ENCODE data around the gene SECTM1.
A peak's percentile ranks its signal among the peaks of the same experiment; 100 is the strongest.

The SECTM1 gene

DNA sequence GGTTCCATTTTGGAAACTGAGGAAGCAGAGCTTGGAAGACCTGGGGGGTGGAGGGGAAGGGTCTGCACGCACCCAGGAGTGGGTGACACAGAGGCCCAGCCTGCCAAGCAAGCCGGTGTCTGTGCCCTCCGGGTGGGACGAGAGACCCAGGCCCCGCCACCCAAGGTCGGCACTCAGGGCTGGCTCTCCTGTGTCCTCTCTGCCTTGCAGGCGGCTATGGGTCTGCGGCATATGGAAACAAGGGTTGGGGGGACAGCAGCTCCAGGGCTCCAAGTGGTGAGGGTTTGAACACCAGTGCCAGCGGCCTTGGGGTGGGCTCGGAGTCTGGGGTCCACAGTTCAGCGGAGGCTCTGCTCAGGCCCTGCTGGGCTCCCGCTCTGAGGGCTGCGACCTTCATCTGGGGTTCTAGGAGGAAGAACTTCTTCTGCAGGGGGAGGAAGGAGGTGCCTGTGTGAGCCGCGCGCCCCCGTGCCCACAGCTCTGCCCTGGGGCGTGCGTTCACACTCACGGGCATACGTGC, 11.6 kb downstream of the SECTM1 start:
- no peak for DNase-seq
- ChIA-PET POLR2A (interaction anchor here (1.4 kb wide), 1 partner anchor 21 kb away, joined by 5 read pairs; no protein-coding TSS in a partner anchor), CTCF (interaction anchor here (0.8 to 8.2 kb wide), 7 partner anchors 9 to 86 kb away, joined by 3 to 136 read pairs (median 8); no protein-coding TSS in a partner anchor)
- no peak overlapping the region for H3K27ac ChIP-seq (ENCODE audit: insufficient read depth in 1 of 2, low read depth in 1 of 2, low read length in 2 of 2, poor library complexity in 1 of 2, severe bottlenecking in 2 of 2)
- 78% methylated on average over 11 of the region's 21 CpGs for WGBS (ENCODE audit: insufficient coverage)
- no peaks in the 10 kb centered on the region for H3K27me3 ChIP-seq (replicated peaks in 2 of 5; ENCODE audit: control insufficient read depth in 4 of 5, insufficient read depth in 5 of 5, low read length in 4 of 5)
- no peaks in the 10 kb centered on the region for H3K36me3 ChIP-seq (ENCODE audit: control insufficient read depth in 4 of 4, insufficient read depth in 4 of 4, low read length in 3 of 4)
- H3K4me1 ChIP-seq (ENCODE audit: control extremely low read depth in 1 of 4, control insufficient read depth in 4 of 4, insufficient read depth in 4 of 4, low read length in 3 of 4), result peaks cover 0 to 19% (median 10%) of the 10 kb centered on the region in 4 experiments
- peaks cover 0 to 3% (median 0%) of the 10 kb centered on the region in 5 experiments for H3K9me3 ChIP-seq (ENCODE audit: control extremely low read depth in 1 of 5, control insufficient read depth in 4 of 5, insufficient read depth in 2 of 5, low read depth in 1 of 5, low read length in 4 of 5)
- H3K4me3 ChIP-seq (ENCODE audit: control insufficient read depth in 1 of 7, extremely low read depth in 1 of 7, insufficient read depth in 4 of 7, low read depth in 2 of 7, low read length in 6 of 7), result no peak overlapping the region

DNA sequence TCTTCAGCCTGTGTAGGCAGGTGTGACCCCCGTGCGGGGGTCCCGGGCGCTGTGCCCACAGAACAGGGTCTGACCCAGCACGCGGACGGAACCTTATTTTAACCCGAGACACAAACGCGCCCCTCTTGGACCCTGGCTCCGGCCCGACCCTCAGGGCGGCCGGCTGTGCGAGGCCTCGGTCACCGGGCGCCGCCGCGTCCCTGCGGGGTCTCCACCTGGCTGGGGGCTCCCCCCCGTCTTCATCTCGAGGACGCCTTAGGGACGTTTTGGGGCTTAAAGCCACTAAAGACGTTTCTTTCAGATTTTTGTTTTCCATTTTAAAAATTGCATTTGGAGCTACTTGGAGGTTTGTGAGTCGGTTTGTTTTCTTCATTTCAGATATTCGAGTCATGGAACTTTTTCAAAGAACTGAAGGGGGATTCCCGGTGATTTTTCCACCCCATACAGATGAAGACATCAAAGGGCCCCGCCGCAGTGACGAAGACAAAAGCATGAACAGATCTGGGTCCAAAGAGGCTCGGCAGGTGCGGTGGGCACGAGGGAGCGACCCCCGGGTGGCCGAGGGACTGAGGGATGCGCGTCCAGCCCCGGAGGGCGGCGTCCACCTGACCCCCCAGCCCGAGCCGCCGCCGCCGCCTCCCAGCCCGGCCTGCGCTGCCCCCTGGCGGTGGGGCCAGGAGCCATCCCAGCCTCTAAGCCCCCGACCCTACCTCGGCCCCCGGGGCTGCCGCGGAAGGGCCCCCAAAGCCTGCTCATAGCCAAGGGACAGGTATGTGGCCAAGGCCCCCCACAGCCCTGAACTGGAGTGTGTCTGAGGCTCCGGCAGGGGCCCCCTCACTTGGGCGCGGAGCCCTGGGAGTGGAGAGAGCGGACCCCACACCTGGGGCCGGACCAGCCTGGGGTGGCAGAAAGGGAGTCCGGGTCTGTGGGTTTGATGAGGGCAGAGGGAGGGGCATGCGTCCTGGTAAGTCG, 12.3 kb downstream of the SECTM1 start:
- 51% methylated on average over 51 of the region's 65 CpGs for WGBS (ENCODE audit: insufficient coverage)
- Histone ChIP-seq H3K9me3 (ENCODE audit: control extremely low read depth in 1 of 5, control insufficient read depth in 4 of 5, insufficient read depth in 2 of 5, low read depth in 1 of 5, low read length in 4 of 5) (peaks cover 0 to 3% (median 0%) of the 10 kb centered on the region in 5 experiments), H3K27me3 (replicated peaks in 2 of 5; ENCODE audit: control insufficient read depth in 4 of 5, insufficient read depth in 5 of 5, low read length in 4 of 5) (no peaks in the 10 kb centered on the region), H3K4me3 (ENCODE audit: control insufficient read depth in 1 of 7, extremely low read depth in 1 of 7, insufficient read depth in 4 of 7, low read depth in 2 of 7, low read length in 6 of 7) (peak overlapping the region in 1 of 7 experiments; percentile 52), H3K36me3 (ENCODE audit: control insufficient read depth in 4 of 4, insufficient read depth in 4 of 4, low read length in 3 of 4) (no peaks in the 10 kb centered on the region), H3K27ac (ENCODE audit: insufficient read depth in 1 of 2, low read depth in 1 of 2, low read length in 2 of 2, poor library complexity in 1 of 2, severe bottlenecking in 2 of 2) (no peak overlapping the region), H3K4me1 (ENCODE audit: control extremely low read depth in 1 of 4, control insufficient read depth in 4 of 4, insufficient read depth in 4 of 4, low read length in 3 of 4) (peaks cover 0 to 27% (median 16%) of the 10 kb centered on the region in 4 experiments)
- DNase-seq, result peak in 2 of 3 donors; percentile 69 to 70
- CTCF ChIA-PET, result interaction anchor here (0.7 to 8.2 kb wide), 9 partner anchors 9 to 85 kb away, joined by 3 to 136 read pairs (median 4); no protein-coding TSS in a partner anchor
- POLR2A ChIA-PET, result interaction anchor here (1.4 kb wide), 1 partner anchor 20 kb away, joined by 5 read pairs; no protein-coding TSS in a partner anchor

DNA sequence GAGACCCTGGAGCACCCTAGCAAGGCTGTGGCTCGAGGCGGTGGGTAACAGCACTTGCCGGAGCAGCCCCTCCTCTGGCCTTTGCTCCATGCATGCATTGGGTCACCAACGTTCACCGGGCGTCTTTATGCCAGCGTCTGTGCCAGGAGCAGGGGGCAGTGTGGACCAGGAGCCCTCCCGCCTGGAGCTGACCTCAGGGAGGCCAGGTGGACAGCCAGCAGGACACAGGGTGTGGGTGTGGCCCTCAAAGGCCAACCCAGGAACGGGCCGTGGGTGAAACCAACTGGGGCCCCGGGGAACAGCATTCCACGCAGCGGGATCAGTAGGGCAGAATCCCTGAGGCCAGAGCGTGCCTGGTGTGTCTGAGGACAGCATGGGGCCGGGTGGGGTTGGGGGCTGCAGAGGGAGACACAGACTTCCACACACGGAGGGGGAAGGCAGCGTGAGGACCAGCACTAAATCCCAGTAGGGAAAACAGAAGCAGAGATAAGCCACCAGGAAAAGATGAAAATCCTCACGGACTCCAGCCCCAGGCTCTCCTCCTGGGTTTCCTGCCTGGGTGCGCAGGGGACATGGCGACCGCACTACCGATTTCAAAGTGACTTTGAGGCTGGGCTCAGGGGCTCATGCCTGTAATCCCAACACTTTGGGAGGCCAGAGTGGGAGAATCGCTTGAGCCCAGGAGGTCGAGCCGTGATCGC, 13.3 kb downstream of the SECTM1 start:
- POLR2A ChIA-PET, result no interaction called here
- Histone ChIP-seq H3K27ac (ENCODE audit: insufficient read depth in 1 of 2, low read depth in 1 of 2, low read length in 2 of 2, poor library complexity in 1 of 2, severe bottlenecking in 2 of 2) (no peak overlapping the region), H3K4me3 (ENCODE audit: control insufficient read depth in 1 of 7, extremely low read depth in 1 of 7, insufficient read depth in 4 of 7, low read depth in 2 of 7, low read length in 6 of 7) (no peak overlapping the region)

DNA sequence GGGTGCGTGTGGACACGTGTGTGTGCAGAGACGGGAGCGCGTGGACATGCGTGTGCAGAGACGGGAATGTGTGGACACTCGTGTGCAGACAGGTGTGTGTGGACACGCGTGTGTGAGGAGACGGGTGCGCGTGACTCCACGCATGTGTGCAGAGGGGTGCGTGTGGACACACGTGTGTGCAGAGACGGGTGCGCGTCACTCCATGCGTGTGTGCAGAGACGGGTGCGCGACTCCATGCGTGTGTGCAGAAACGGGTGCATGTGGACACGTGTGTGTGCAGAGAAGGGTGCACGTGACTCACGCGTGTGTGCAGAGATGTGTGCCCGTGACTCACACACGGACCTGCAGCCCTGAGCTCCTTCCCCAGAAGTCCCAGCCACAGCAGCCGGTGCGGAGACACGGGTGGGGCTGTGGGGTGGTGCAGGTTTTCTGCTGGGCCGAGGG, 13.9 kb downstream of the SECTM1 start:
- H3K9me3 ChIP-seq (ENCODE audit: control extremely low read depth in 1 of 5, control insufficient read depth in 4 of 5, insufficient read depth in 2 of 5, low read depth in 1 of 5, low read length in 4 of 5), result peaks cover 0 to 3% (median 0%) of the 10 kb centered on the region in 5 experiments
- no peak overlapping the region for H3K27ac ChIP-seq (ENCODE audit: insufficient read depth in 1 of 2, low read depth in 1 of 2, low read length in 2 of 2, poor library complexity in 1 of 2, severe bottlenecking in 2 of 2)
- H3K27me3 ChIP-seq (replicated peaks in 2 of 5; ENCODE audit: control insufficient read depth in 4 of 5, insufficient read depth in 5 of 5, low read length in 4 of 5), result no peaks in the 10 kb centered on the region
- H3K4me3 ChIP-seq (ENCODE audit: control insufficient read depth in 1 of 7, extremely low read depth in 1 of 7, insufficient read depth in 4 of 7, low read depth in 2 of 7, low read length in 6 of 7), result no peak overlapping the region
- POLR2A ChIA-PET, result no interaction called here
- 97% methylated on average over 25 of the region's 35 CpGs for WGBS (ENCODE audit: insufficient coverage)
- no peaks in the 10 kb centered on the region for H3K36me3 ChIP-seq (ENCODE audit: control insufficient read depth in 4 of 4, insufficient read depth in 4 of 4, low read length in 3 of 4)
- CTCF ChIA-PET, result interaction anchor here (0.9 to 2.6 kb wide), 2 partner anchors 17 to 84 kb away, joined by 3 to 12 read pairs; no protein-coding TSS in a partner anchor
- peaks cover 0 to 41% (median 32%) of the 10 kb centered on the region in 4 experiments for H3K4me1 ChIP-seq (ENCODE audit: control extremely low read depth in 1 of 4, control insufficient read depth in 4 of 4, insufficient read depth in 4 of 4, low read length in 3 of 4)
- no peak for DNase-seq

More for the DNA sequence above, 13.3 kb downstream of the SECTM1 start:
- CTCF ChIA-PET, result interaction anchor here (0.7 to 8.2 kb wide), 7 partner anchors 10 to 84 kb away, joined by 3 to 136 read pairs (median 3); no protein-coding TSS in a partner anchor
- WGBS (ENCODE audit: insufficient coverage), result 95% methylated on average over 22 of the region's 26 CpGs
- H3K27me3 ChIP-seq (replicated peaks in 2 of 5; ENCODE audit: control insufficient read depth in 4 of 5, insufficient read depth in 5 of 5, low read length in 4 of 5), result no peaks in the 10 kb centered on the region
- no peaks in the 10 kb centered on the region for H3K36me3 ChIP-seq (ENCODE audit: control insufficient read depth in 4 of 4, insufficient read depth in 4 of 4, low read length in 3 of 4)
- peaks cover 0 to 3% (median 0%) of the 10 kb centered on the region in 5 experiments for H3K9me3 ChIP-seq (ENCODE audit: control extremely low read depth in 1 of 5, control insufficient read depth in 4 of 5, insufficient read depth in 2 of 5, low read depth in 1 of 5, low read length in 4 of 5)
- no peak for DNase-seq
- H3K4me1 ChIP-seq (ENCODE audit: control extremely low read depth in 1 of 4, control insufficient read depth in 4 of 4, insufficient read depth in 4 of 4, low read length in 3 of 4), result peaks cover 0 to 36% (median 25%) of the 10 kb centered on the region in 4 experiments

- peaks cover 0 to 3% (median 0%) of the 10 kb centered on the region in 5 experiments for H3K9me3 ChIP-seq (ENCODE audit: control extremely low read depth in 1 of 5, control insufficient read depth in 4 of 5, insufficient read depth in 2 of 5, low read depth in 1 of 5, low read length in 4 of 5)
- peaks cover 0 to 47% (median 37%) of the 10 kb centered on the region in 4 experiments for H3K4me1 ChIP-seq (ENCODE audit: control extremely low read depth in 1 of 4, control insufficient read depth in 4 of 4, insufficient read depth in 4 of 4, low read length in 3 of 4)
- no peak for DNase-seq
- H3K27ac ChIP-seq (ENCODE audit: insufficient read depth in 1 of 2, low read depth in 1 of 2, low read length in 2 of 2, poor library complexity in 1 of 2, severe bottlenecking in 2 of 2), result no peak overlapping the region
- CTCF ChIA-PET, result interaction anchor here (0.9 kb wide), 1 partner anchor 16 kb away, joined by 3 read pairs; no protein-coding TSS in a partner anchor
- 96% methylated on average over 73 of the region's 76 CpGs for WGBS (ENCODE audit: insufficient coverage)
- no peaks in the 10 kb centered on the region for H3K36me3 ChIP-seq (ENCODE audit: control insufficient read depth in 4 of 4, insufficient read depth in 4 of 4, low read length in 3 of 4)
- POLR2A ChIA-PET, result no interaction called here
- H3K4me3 ChIP-seq (ENCODE audit: control insufficient read depth in 1 of 7, extremely low read depth in 1 of 7, insufficient read depth in 4 of 7, low read depth in 2 of 7, low read length in 6 of 7), result no peak overlapping the region
- no peaks in the 10 kb centered on the region for H3K27me3 ChIP-seq (replicated peaks in 2 of 5; ENCODE audit: control insufficient read depth in 4 of 5, insufficient read depth in 5 of 5, low read length in 4 of 5)
These were observed 14.6 kb downstream of the SECTM1 start for GRCh38 chr17:82318772-82319606.

DNA sequence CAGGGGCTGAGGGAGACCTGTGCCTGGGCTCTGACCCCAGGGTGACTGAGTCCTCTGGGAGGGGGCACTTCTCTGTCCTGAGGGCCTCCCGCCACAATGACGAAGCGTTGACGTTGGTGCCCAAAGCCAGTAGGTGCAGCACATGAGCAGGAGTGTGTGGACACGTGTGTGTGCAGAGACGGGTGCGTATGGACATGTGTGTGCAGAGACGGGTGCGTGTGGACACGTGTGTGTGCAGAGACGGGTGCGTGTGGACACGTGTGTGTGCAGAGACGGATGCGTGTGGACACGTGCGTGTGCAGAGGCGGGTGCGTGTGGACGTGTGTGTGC, 15.4 kb downstream of the SECTM1 start:
- DNase-seq, result no peak
- 93% methylated on average over 17 of the region's 20 CpGs for WGBS (ENCODE audit: insufficient coverage)
- Histone ChIP-seq H3K9me3 (ENCODE audit: control extremely low read depth in 1 of 5, control insufficient read depth in 4 of 5, insufficient read depth in 2 of 5, low read depth in 1 of 5, low read length in 4 of 5) (peaks cover 0 to 3% (median 0%) of the 10 kb centered on the region in 5 experiments), H3K4me1 (ENCODE audit: control extremely low read depth in 1 of 4, control insufficient read depth in 4 of 4, insufficient read depth in 4 of 4, low read length in 3 of 4) (peaks cover 0 to 52% (median 39%) of the 10 kb centered on the region in 4 experiments), H3K27me3 (replicated peaks in 2 of 5; ENCODE audit: control insufficient read depth in 4 of 5, insufficient read depth in 5 of 5, low read length in 4 of 5) (no peaks in the 10 kb centered on the region), H3K36me3 (ENCODE audit: control insufficient read depth in 4 of 4, insufficient read depth in 4 of 4, low read length in 3 of 4) (no peaks in the 10 kb centered on the region), H3K4me3 (ENCODE audit: control insufficient read depth in 1 of 7, extremely low read depth in 1 of 7, insufficient read depth in 4 of 7, low read depth in 2 of 7, low read length in 6 of 7) (no peak overlapping the region), H3K27ac (ENCODE audit: insufficient read depth in 1 of 2, low read depth in 1 of 2, low read length in 2 of 2, poor library complexity in 1 of 2, severe bottlenecking in 2 of 2) (no peak overlapping the region)
- ChIA-PET CTCF (interaction anchor here (1.8 to 12.5 kb wide), 2 partner anchors 10 to 17 kb away, joined by 10 to 119 read pairs; no protein-coding TSS in a partner anchor), POLR2A (no interaction called here)
